Glutamatergic neuron (in vitro differentiated cells): ENCODE results near the gene MLKL. TPM values are rescaled to one million over a fixed set of nuclear protein-coding genes. Genes with fewer than 3 reads are reported as not detected.

Experiments
- DNase-seq: peaks from one replicate; pipeline ENCODE4 v3.0.0; 2022
- H3K27ac Mint-ChIP-seq: one replicate; pipeline ENCODE4 v1.8.0; 2020; ENCODE audit warnings: mild to moderate bottlenecking, mixed read lengths, inconsistent platforms; ENCODE audit not compliant: unreplicated experiment
- H3K27me3 Mint-ChIP-seq: one replicate; pipeline ENCODE4 v1.8.0; 2020; ENCODE audit warnings: mild to moderate bottlenecking, moderate library complexity, mixed read lengths, inconsistent platforms; ENCODE audit not compliant: unreplicated experiment
- H3K36me3 Mint-ChIP-seq: one replicate; pipeline ENCODE4 v1.8.0; 2020; ENCODE audit warnings: mild to moderate bottlenecking, mixed read lengths, inconsistent platforms; ENCODE audit not compliant: unreplicated experiment
- H3K4me1 Mint-ChIP-seq: one replicate; pipeline ENCODE4 v1.8.0; 2020; ENCODE audit warnings: mild to moderate bottlenecking, low read depth, mixed read lengths, inconsistent platforms; ENCODE audit not compliant: unreplicated experiment
- H3K4me3 Mint-ChIP-seq: one replicate; pipeline ENCODE4 v1.8.0; 2020; ENCODE audit warnings: mild to moderate bottlenecking, mixed read lengths, inconsistent platforms; ENCODE audit not compliant: unreplicated experiment
- H3K9me3 Mint-ChIP-seq: one replicate; pipeline ENCODE4 v1.8.0; 2020; ENCODE audit warnings: mild to moderate bottlenecking, moderate library complexity, mixed read lengths, inconsistent platforms; ENCODE audit not compliant: unreplicated experiment
- CTCF ChIP-seq: fragments of 200-600 bp; sonication (generic); IDR thresholded peaks from one replicate; pipeline ENCODE4 v1.5.0; 2021; ENCODE audit not compliant: partially characterized antibody, unreplicated experiment
- total RNA-seq: library from RNA; stranded (reverse); fragmentation: NEBNext Ultra II Directional; extraction: Animal tissue kit (Norgen Biotek cat#: 25700); gene quantifications from one replicate; pipeline ENCODE4 v1.2.1, GENCODE V29; 2021; ENCODE audit not compliant: unreplicated experiment

Gene MLKL
- total RNA-seq, 1 donor from 2014 or later = not detected

GRCh38 chr16:74732707-74733350 lies 32.2 kb upstream of the MLKL start:
- DNase-seq = no peak
- TF ChIP-seq CTCF = no peak
- Mint-ChIP-seq H3K36me3 (no peaks in the 10 kb centered on the region), H3K4me1 (peaks cover 5% of the 10 kb centered on the region), H3K9me3 (no peaks in the 10 kb centered on the region), H3K27me3 (no peaks in the 10 kb centered on the region), H3K27ac (no peak overlapping the region), H3K4me3 (no peak overlapping the region)

GRCh38 chr16:74731853-74732477 lies 31.3 kb upstream of the MLKL start:
- DNase-seq = no peak
- Mint-ChIP-seq H3K27me3 (no peaks in the 10 kb centered on the region), H3K4me1 (peaks cover 4% of the 10 kb centered on the region), H3K4me3 (no peak overlapping the region), H3K9me3 (no peaks in the 10 kb centered on the region), H3K27ac (no peak overlapping the region), H3K36me3 (no peaks in the 10 kb centered on the region)
- TF ChIP-seq CTCF = no peak

- Mint-ChIP-seq H3K9me3 (peaks cover 4% of the 10 kb centered on the region), H3K4me3 (no peak overlapping the region), H3K27ac (no peak overlapping the region), H3K27me3 (no peaks in the 10 kb centered on the region), H3K36me3 (peaks cover 5% of the 10 kb centered on the region), H3K4me1 (no peaks in the 10 kb centered on the region)
- no peak for TF ChIP-seq CTCF
- DNase-seq = no peak
Measured at GRCh38 chr16:74729783-74730683, 29.4 kb upstream of the MLKL start.

- Mint-ChIP-seq H3K36me3 (peaks cover 5% of the 10 kb centered on the region), H3K4me3 (no peak overlapping the region), H3K9me3 (peaks cover 4% of the 10 kb centered on the region), H3K27me3 (no peaks in the 10 kb centered on the region), H3K27ac (no peak overlapping the region), H3K4me1 (no peaks in the 10 kb centered on the region)
- no peak for DNase-seq
- no peak for TF ChIP-seq CTCF
Measured at GRCh38 chr16:74727903-74728302, 27.2 kb upstream of the MLKL start.

DNA sequence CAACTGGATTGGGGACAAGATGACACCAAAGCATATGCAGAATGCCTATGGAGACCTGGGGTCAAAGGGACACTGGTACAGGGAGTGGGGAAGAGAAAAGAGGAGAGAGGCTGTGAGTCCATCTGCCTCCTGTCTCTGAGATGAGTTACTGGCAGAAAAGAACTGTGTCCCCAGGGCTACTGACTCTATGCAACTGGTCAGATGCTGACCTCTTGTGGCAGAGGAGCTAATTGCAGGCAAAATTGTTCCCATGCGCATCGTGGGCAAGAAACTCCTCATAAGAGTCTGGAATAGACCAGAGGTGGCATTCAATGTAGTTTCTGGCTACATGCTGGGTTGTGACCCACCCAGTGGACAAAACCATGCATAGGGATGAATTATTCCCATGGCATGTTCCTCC lies 26.1 kb upstream of the MLKL start:
- H3K27ac Mint-ChIP-seq = no peak overlapping the region
- peaks cover 5% of the 10 kb centered on the region for H3K36me3 Mint-ChIP-seq
- H3K27me3 Mint-ChIP-seq = peaks cover 2% of the 10 kb centered on the region
- no peak overlapping the region for H3K4me3 Mint-ChIP-seq
- TF ChIP-seq CTCF = peak; percentile 67
- no peak for DNase-seq
- H3K4me1 Mint-ChIP-seq = no peaks in the 10 kb centered on the region
- H3K9me3 Mint-ChIP-seq = peaks cover 4% of the 10 kb centered on the region
